Endothelial cell of umbilical vein (primary cell): ENCODE data around the gene SVOP. TPM values are rescaled to one million over a fixed set of nuclear protein-coding genes. Genes with fewer than 3 reads are reported as not detected.

ENCODE experiments used
- BruUV-seq: library from RNA; stranded (reverse); fragments of 400-500 nt; replicated peaks from 2 replicates; lab custom pipeline; 2021; lab: Mats Ljungman, UMichigan
- CTCF ChIA-PET: fragments of 300-600, 350-600 bp; sonication (Branson Sonifier 250); formaldehyde crosslinking; loops from one replicate; lab custom pipeline; 2021; ENCODE audit warnings: antibody characterized with exemption, inconsistent platforms; lab: Charles Lee
- POLR2A ChIA-PET: fragments of 300-600, 350-600 bp; sonication (Branson Sonifier 250); formaldehyde crosslinking; loops from one replicate; lab custom pipeline; 2021; ENCODE audit warnings: antibody characterized with exemption, inconsistent platforms; lab: Charles Lee
- DNase-seq: peaks from one replicate; pipeline ENCODE4 v3.0.0-alpha.2; 2011; ENCODE audit warnings: low read depth, low spot score
- FAIRE-seq: peaks from 2 replicates; lab custom pipeline; 2011; peaks lifted over from hg19 to GRCh38; lab: Jason Lieb, UNC
- H2AFZ ChIP-seq: 2 replicates; pipeline ENCODE4 v1.6.0; 2012; ENCODE audit warnings: low read depth, low read length, control low read depth, inconsistent platforms
- H3K27ac ChIP-seq: 2 replicates; pipeline ENCODE4 v1.5.1; 2011; ENCODE audit warnings: low read depth, mild to moderate bottlenecking, control low read depth, low read length, moderate library complexity; ENCODE audit not compliant: insufficient read depth
- H3K27me3 ChIP-seq, 2 experiments: 2 replicates each; pipeline versions ENCODE4 v1.6.0 to v1.6.1; 2011; ENCODE audit warnings: low read length in 2 of 2, mixed read lengths in 1 of 2; ENCODE audit not compliant: control insufficient read depth in 2 of 2, insufficient read depth in 2 of 2
- H3K36me3 ChIP-seq, 2 experiments: 2 replicates in 1 of 2; 3 replicates in 1 of 2; pipeline ENCODE4 v1.5.1; 2011; ENCODE audit warnings: low read length in 2 of 2, mild to moderate bottlenecking in 1 of 2, moderate library complexity in 1 of 2; ENCODE audit not compliant: control insufficient read depth in 2 of 2, insufficient read depth in 2 of 2; ENCODE audit errors: extremely low read depth in 1 of 2
- H3K4me1 ChIP-seq: 3 replicates; pipeline ENCODE4 v1.5.1; 2011; ENCODE audit warnings: mild to moderate bottlenecking, low read length; ENCODE audit not compliant: control insufficient read depth, insufficient read depth; ENCODE audit errors: extremely low read depth
- H3K4me2 ChIP-seq: 2 replicates; pipeline ENCODE4 v1.6.1; 2011; ENCODE audit warnings: low read length, control low read depth, mixed read lengths; ENCODE audit not compliant: insufficient read depth
- H3K4me3 ChIP-seq, 3 experiments: fragments of 200-600 bp in 1 of 3; sonication (generic), shearing (Covaris generic) in 1 of 3; replicated peaks in 1 of 3; 2 replicates each; pipeline ENCODE4 v1.5.1; 2011 to 2016; ENCODE audit warnings: control low read depth in 3 of 3, low read length in 3 of 3, mild to moderate bottlenecking in 2 of 3, inconsistent platforms in 1 of 3, low read depth in 1 of 3, moderate library complexity in 1 of 3; ENCODE audit not compliant: insufficient read depth in 1 of 3
- H3K79me2 ChIP-seq: 2 replicates; pipeline ENCODE4 v1.6.0; 2012; ENCODE audit warnings: low read length, inconsistent platforms; ENCODE audit not compliant: control insufficient read depth, insufficient read depth
- H3K9ac ChIP-seq: replicated peaks from 2 replicates; pipeline ENCODE3; 2011; ENCODE audit warnings: low read length, control low read depth; ENCODE audit not compliant: insufficient read depth; ENCODE audit errors: extremely low read depth
- H3K9me1 ChIP-seq: replicated peaks from 3 replicates; pipeline ENCODE4 v1.6.0; 2011; ENCODE audit warnings: mild to moderate bottlenecking, low read length; ENCODE audit not compliant: control insufficient read depth, insufficient read depth; ENCODE audit errors: extremely low read depth
- H3K9me3 ChIP-seq: replicated peaks from 2 replicates; pipeline ENCODE4 v1.5.1; 2012; ENCODE audit warnings: low read length, inconsistent platforms; ENCODE audit not compliant: control insufficient read depth, insufficient read depth
- H4K20me1 ChIP-seq: replicated peaks from 2 replicates; pipeline ENCODE3; 2011; ENCODE audit warnings: mild to moderate bottlenecking, low read length; ENCODE audit not compliant: control insufficient read depth, insufficient read depth; ENCODE audit errors: extremely low read depth
- EZH2 ChIP-seq: IDR thresholded peaks from 2 replicates; pipeline ENCODE4 v1.6.1; 2012; ENCODE audit warnings: borderline replicate concordance, low read depth, mild to moderate bottlenecking, moderate library complexity, low read length, inconsistent platforms; ENCODE audit not compliant: severe bottlenecking
- FOS ChIP-seq: IDR thresholded peaks from 2 replicates; pipeline ENCODE4 v1.6.1; 2011; ENCODE audit warnings: mild to moderate bottlenecking, low read length, moderate library complexity, borderline replicate concordance; ENCODE audit not compliant: insufficient read depth
- GATA2 ChIP-seq: IDR thresholded peaks from 2 replicates; pipeline ENCODE4 v1.7.0; 2011; ENCODE audit warnings: low read depth, mild to moderate bottlenecking, moderate library complexity, mixed read lengths, low read length; ENCODE audit not compliant: insufficient read length, insufficient read depth
- JUN ChIP-seq: IDR thresholded peaks from 2 replicates; pipeline ENCODE4 v1.6.1; 2011; ENCODE audit warnings: borderline replicate concordance, low read depth; ENCODE audit not compliant: insufficient read length, insufficient read depth
- MYC ChIP-seq: IDR thresholded peaks from one replicate; pipeline ENCODE4 v1.6.1; 2011; ENCODE audit warnings: mild to moderate bottlenecking, low read depth, low read length
- POLR2A ChIP-seq: IDR thresholded peaks from 2 replicates; pipeline ENCODE4 v1.6.1; 2012; ENCODE audit warnings: low read depth, mild to moderate bottlenecking, control low read depth, low read length
- POLR2AphosphoS5 ChIP-seq: IDR thresholded peaks from 2 replicates; pipeline ENCODE4 v1.6.1; 2012; ENCODE audit warnings: low read depth, mild to moderate bottlenecking, control low read depth, low read length, moderate library complexity; ENCODE audit not compliant: insufficient read depth
- dilution Hi-C: fragments of 300-500 bp; cut with MboI; formaldehyde crosslinking; loops from one replicate; pipeline ENCODE4 v1.15.0; 2019; ENCODE audit warnings: low sequenced_read_pairs; ENCODE audit not compliant: extremely low pct_ligation_motif_present
- intact Hi-C: fragments of 100-400 bp; cut with micrococcal nuclease; formaldehyde crosslinking; loops from one replicate; pipeline ENCODE4 v1.10.0; 2022
- polyA plus RNA-seq, 4 experiments: library from polyadenylated mRNA; depleted of rRNA in 3 of 4; stranded (reverse) in 3 of 4; unstranded in 1 of 4; fragments of >200 nt; gene quantifications; 2 replicates each; pipeline versions ENCODE4 v1.2.1 to v1.2.3, GENCODE V29; 2011 to 2012; ENCODE audit warnings: missing spikeins in 1 of 4
- total RNA-seq: library from RNA; stranded (reverse); gene quantifications from 2 replicates; pipeline ENCODE4 v1.2.3, GENCODE V29; 2021
- TF ChIP-seq, protein P1 (sequence below): IDR thresholded peaks from 2 replicates; pipeline ENCODE4 v1.6.1; 2011; ENCODE audit not compliant: insufficient read depth, insufficient read length
- TF ChIP-seq, protein P2 (sequence below), 2 donors: IDR thresholded peaks; 1 replicate in 1 of 2; 2 replicates in 1 of 2; pipeline ENCODE4 v1.5.1; 2011; ENCODE audit warnings: low read length in 2 of 2, mild to moderate bottlenecking in 2 of 2, moderate library complexity in 2 of 2, control low read depth in 1 of 2, inconsistent platforms in 1 of 2, low read depth in 1 of 2; ENCODE audit not compliant: insufficient read depth in 1 of 2; ENCODE audit errors: extremely low read depth in 1 of 2

SVOP gene
- total and polyA plus RNA-seq, 2 donors (not counting 3 experiments of a cell fraction or from before 2014, with no cell fraction given): not detected

DNA sequence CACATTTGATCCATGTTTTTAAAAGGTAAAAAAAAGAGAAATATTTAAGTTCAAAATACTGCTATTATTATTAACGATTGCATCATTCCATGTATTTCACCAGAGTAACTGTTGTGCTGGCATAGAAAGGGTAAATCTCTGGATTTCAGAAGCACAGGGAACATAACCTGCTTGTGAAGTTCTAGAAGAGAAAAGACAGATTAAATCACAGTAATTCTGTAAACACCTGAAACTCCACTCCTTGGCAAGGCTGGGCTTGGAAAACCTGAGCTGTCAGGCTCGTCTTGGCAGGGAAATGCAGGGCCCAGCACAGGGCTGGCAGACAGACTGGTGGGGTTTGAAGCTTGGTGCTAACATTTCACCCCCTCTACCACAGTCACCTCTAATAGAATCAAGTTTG, 35.1 kb downstream of the SVOP start:
- Histone ChIP-seq H3K9ac (no peak overlapping the region), H3K4me2 (no peak overlapping the region), H3K9me1 (no peaks in the 10 kb centered on the region), H3K4me1 (no peaks in the 10 kb centered on the region), H4K20me1 (no peaks in the 10 kb centered on the region), H2AFZ (no peak overlapping the region), H3K36me3 (no peaks in the 10 kb centered on the region), H3K4me3 (no peak overlapping the region), H3K79me2 (no peaks in the 10 kb centered on the region), H3K9me3 (no peaks in the 10 kb centered on the region), H3K27me3 (no peaks in the 10 kb centered on the region), H3K27ac (no peak overlapping the region)
- DNase-seq: no peak
- FAIRE-seq: no peak
- no peak for TF ChIP-seq POLR2AphosphoS5
- TF ChIP-seq GATA2: no peak
- no peak for TF ChIP-seq MYC
- TF ChIP-seq, protein P1, sequence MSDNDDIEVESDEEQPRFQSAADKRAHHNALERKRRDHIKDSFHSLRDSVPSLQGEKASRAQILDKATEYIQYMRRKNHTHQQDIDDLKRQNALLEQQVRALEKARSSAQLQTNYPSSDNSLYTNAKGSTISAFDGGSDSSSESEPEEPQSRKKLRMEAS: no peak
- TF ChIP-seq POLR2A: no peak
- TF ChIP-seq, protein P2, sequence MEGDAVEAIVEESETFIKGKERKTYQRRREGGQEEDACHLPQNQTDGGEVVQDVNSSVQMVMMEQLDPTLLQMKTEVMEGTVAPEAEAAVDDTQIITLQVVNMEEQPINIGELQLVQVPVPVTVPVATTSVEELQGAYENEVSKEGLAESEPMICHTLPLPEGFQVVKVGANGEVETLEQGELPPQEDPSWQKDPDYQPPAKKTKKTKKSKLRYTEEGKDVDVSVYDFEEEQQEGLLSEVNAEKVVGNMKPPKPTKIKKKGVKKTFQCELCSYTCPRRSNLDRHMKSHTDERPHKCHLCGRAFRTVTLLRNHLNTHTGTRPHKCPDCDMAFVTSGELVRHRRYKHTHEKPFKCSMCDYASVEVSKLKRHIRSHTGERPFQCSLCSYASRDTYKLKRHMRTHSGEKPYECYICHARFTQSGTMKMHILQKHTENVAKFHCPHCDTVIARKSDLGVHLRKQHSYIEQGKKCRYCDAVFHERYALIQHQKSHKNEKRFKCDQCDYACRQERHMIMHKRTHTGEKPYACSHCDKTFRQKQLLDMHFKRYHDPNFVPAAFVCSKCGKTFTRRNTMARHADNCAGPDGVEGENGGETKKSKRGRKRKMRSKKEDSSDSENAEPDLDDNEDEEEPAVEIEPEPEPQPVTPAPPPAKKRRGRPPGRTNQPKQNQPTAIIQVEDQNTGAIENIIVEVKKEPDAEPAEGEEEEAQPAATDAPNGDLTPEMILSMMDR (IDR thresholded peaks at IDR 0.05; ENCODE audit: extremely low read depth in 1 of 2, insufficient read depth in 1 of 2, low read depth in 1 of 2, low read length in 2 of 2): no peak
- TF ChIP-seq JUN: no peak
- TF ChIP-seq EZH2: no peak
- no peak for TF ChIP-seq FOS
- dilution Hi-C loops (no loop called here), intact Hi-C loops (no loop called here)
- ChIA-PET POLR2A (no interaction called here), CTCF (no interaction called here)
- no TSS peak for BruUV-seq
